ENCODE measurements around the gene SPCS1.
"Not testable (repeated sequence)": the region's sequence is repeated elsewhere in the genome, so short reads cannot be mapped to it uniquely, and the experiment has no call there.

SPCS1 gene

DNA sequence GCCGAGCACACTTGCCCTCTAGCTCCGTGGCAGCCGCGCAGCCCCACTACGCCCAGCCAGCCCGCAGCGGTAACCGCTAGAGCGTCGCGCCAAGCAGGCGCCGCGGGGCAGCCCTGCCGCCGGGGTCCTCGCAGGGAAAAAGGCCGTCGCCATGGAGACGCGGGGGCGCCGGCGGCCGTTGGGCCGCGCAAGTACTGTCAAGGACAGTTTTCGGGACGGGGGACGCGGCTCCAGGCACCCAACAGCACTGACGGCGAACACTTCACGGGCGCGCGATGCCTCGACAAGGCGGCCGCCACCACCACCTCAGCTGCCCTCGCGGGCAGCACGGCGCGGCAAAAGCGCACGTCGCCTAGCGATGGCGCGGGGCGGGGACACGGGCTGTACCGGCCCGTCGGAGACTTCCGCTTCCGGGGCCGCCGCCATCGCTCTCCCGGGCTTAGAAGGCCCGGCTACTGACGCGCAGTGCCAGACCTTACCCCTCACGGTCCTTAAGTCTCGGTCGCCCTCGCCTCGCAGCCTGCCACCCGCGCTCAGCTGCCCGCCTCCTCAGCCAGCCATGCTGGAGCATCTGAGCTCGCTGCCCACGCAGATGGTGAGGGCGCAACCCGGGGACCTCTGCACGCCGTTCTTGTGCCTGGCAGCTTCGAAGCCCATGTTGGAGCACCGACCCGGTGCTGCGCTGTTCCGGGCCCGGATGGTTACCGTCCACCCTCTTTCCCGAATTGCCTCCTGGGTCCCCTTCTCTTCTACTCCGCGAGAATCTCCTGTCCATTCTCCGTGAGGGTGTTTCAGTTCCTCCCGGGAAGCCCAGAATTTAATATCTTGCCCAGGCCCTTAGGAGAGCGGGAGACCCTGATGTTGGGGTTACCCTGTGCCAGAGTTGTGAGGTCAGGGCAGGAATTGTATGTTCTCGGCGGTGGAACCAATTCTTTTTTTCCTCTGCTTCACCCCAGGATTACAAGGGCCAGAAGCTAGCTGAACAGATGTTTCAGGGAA lies at the start of gene SPCS1, which contains the start of gene GLT8D1:
SPCS1 (plus strand) TSS at position 419 of the 999 bp plus-strand sequence; CDS start at position 560, 141 bp downstream.
GLT8D1 (minus strand) TSS at position 104 of the 999 bp plus-strand sequence. CDS start 5,331 bp downstream, outside the sequence.
- H3K4me3 ChIP-seq (ENCODE audit: low read depth, low read length): peak within 1 kb of the TSS; percentile 90

DNA sequence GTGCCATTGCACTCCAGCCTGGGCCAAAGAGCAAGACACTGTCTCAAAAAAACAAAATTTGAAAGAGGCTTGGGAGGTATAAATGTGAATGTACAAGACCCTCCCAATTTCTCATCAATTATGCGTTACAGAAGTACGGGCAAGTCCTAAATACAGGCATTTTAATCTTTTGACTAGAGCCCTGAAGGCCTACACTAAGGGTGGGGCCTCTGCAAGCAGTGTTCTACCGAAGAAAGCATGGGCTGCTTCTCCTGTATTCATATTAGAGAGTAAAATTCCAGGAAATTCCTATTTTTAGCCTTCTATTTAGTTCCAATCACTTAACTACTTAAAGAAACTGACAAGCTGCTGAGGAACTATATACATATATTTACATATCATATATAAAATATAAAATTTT lies 45.9 kb upstream of the SPCS1 start:
- H3K4me3 ChIP-seq (ENCODE audit: low read depth, low read length): no peak overlapping the region

DNA sequence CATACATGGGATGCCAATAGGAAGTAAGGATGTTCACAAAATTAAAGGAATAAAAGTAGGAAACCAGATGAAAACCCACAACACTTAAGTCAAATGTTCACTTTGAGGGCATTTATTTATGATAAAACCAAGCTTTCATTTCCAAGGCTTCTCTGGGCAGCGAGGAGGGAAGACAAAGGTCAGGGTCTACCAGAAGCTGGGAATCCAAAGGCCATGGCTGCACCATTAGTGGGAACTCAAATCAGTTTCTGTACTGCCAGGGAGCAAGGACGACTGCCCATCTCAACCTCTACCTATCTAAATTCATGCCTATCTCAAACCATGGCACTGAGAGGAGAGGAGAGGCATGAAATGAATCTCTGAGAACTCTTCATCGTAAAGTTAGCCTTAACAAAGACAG lies 42.8 kb upstream of the SPCS1 start:
- no peak overlapping the region for H3K4me3 ChIP-seq (ENCODE audit: low read depth, low read length)

DNA sequence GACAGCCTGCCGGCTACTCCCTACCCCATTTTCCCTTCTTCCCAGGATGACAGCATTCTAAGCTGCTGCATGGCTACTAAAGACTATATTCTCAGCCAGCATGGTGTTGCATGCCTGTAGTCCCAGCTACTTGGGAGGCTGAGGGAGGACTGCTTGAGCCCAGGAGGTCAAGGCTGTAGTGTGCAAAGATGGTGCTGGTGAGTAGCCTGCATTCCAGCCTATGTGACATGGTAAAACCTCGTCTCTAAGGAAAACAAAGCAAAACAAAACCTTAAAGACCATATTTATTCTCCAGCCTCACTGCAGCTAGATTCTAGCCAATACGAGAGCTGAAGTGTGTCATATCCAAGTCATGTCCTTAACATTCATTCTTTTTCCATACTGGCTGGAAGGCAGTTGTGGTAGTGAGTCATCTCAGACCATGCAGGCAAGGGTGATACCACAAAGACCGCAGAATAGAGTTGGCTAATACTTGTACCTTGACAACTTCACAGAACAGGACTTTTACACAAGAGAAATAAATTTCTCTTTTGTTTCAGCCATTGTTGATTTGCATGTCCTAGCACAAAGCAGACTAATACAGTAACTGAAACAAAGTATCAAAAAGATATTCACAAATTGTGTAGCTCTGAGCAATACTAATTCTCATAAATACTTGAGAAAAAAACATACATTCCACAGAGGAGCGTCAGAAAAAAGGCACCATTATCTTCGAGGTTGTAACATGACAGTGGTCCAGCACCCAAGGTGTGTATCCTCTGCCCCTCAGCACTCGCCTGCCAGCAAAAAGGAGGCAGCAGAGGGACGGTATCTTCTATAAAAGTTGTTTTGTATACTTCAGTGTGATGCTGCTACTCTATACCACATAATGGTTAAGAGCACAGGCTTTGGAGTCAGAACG lies 35.0 kb upstream of the SPCS1 start:
- H3K4me3 ChIP-seq (ENCODE audit: low read depth, low read length): no peak overlapping the region

DNA sequence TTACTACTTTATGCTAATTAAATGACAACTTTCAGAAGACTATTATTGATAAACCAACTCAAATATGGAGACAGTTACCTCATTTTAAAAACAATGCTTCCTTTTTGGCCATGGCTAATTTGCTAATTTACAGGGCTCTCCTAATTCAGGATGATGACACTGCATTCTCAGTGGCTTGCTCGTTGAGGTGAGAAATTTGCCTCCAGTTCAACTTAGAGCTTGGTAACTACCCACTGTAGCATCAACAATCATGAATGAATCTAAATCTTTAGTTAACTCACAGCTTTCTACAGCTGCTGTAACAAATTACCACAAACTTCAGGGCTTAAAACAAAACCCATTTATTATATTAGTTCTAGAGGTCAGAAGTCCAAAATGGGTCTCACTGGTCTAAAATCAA lies 34.2 kb upstream of the SPCS1 start:
- no peak overlapping the region for H3K4me3 ChIP-seq (ENCODE audit: low read depth, low read length)

DNA sequence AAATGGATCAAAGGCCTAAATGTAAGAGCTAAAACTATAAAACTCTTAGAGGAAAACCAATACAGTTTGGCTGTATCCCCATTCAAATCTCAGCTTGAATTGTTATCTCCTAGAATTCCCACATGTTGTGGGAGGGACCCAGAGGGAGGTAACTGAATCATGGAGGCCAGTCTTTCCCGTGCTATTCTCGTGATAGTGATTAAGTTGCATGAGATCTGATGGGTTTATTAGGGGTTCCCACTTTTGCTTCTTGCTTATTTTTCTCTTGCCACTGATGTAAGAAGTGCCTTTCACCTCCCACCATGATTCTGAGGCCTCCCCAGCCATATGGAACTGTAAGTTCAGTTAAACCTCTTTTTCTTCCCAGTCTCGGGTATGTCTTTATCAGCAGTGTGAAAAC lies 29.7 kb upstream of the SPCS1 start:
- H3K4me3 ChIP-seq (ENCODE audit: low read depth, low read length): not testable (repeated sequence)

DNA sequence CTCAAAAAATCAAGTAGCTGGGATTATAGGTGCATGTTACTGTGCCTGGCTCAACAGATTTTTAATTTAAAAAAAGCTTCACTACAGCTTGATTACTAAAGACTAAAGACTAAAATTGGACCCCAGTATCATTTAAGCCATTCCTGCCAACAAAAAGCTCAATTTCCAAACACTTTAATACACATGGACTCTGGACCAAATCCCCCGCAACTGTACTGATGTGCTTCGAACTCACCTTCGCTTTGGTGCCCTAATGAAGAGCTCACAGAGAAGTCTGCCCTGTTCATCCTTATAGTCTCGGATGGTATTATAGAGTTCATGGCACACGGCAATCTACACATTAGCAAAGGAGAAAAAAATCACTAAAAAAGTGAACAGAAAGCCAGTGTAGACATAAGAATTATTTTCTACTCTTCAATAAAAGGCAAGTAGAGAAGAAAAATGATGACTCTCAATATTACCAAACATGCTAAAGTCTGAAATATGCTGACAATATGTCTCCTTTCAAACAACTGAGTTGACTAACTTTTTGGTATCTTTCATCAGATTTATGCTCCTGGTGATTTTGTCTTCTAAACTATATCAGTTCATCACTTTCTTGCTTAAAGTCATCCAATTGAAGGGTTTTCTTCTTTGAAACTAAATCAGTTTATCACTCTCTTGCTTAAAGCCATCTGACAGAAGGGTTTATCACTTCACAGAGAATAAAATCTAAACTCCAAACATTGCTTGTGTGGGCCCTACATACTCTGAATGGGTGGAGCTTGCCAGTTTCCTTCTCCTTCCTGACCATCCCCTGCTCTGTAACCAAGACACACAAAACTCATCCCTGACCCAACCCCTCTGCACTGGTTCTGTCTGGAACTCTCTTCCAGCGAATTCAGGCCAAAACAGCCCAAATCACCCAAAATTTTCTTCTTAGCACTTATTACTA lies 27.4 kb upstream of the SPCS1 start:
- H3K4me3 ChIP-seq (ENCODE audit: low read depth, low read length): no peak overlapping the region

DNA sequence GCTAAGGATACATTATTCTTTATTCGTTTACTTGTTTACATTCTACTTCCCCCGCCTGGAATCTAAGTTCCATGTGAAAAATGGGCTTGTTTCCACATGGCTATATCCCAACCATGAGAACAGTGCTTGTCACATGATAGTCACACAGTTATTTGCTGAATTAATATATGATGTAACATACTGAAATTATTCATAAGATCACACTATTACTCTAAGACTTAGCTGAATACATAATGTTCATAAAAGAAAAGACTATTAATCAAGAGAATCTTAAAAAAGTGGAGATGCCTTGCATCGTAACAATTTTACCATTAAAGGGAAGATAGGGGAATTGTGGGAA lies 26.7 kb upstream of the SPCS1 start:
- H3K4me3 ChIP-seq (ENCODE audit: low read depth, low read length): no peak overlapping the region

DNA sequence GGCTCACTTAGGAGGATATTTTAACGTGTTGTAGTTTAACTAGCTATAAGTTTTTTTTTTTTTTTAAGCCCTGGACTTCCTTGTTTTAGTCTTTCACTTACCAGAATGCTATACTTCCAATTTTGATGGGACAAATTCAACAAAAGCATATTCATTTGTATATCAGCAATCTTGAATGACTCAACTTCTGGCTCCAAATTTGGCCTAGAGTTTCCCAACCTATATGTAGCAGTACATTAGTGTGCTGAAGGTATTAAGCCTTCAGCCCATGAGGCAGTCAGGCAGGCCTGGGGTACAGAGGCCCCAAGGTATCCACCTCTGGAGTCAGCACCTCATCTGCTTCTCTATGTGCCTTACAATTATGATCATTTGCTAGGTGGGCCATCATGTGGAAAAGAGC lies 26.1 kb upstream of the SPCS1 start:
- H3K4me3 ChIP-seq (ENCODE audit: low read depth, low read length): no peak overlapping the region

DNA sequence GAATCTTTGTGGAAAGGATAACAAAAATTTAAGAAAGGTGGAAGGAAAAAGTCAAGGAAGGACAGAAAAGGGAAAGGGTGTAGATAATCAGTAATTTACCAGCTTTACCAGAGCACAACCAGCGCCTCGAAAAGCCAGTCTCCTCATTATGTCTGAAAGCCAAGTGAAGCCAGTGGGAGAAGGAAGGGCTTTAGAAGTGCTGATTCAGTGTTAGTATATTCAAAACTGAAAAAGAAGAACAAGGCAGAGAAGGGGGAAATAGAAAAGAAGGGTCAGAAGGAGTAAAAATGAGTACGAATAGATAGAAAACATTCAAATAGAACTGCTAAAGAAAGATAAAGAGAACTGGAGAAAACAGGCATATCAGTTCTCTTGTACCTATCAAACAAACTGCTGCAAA lies 24.3 kb upstream of the SPCS1 start:
- no peak overlapping the region for H3K4me3 ChIP-seq (ENCODE audit: low read depth, low read length)

DNA sequence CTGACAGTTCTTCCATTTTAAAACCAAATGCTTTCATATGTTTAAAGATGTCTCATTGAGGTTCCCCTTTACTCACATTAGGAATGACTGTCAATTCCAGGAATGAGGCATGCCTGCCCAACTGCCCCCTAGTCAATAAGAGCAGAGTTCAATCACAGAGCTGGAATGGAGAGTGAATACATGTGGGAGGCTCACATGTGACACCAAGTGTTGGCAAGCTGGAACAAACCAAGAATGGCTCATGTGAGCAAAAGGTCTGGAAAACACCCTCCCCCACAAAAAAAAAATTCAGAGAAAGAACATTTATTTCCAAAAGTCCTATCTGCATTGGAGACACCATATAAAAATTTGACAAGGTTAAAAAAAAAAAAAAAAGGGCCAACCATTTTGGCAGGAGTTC lies 23.9 kb upstream of the SPCS1 start:
- no peak overlapping the region for H3K4me3 ChIP-seq (ENCODE audit: low read depth, low read length)

DNA sequence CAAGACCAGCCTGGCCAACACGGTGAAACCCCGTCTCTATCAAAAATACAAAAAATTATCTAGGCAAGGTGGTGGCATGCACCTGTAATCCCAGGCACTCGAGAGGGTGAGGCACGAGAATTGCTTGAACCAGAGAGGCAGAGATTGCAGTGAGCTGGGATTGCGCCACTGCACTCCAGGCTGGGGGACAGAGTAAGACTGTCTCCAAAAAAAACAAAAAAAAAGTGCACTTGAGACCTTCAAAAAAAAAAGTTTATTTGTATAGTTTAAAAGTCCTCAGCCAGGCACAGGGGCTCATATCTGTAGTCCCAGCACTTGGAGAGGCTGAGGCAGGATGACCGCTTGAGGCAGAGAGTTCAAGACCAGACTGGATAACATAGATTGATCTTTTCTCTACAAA lies 22.3 kb upstream of the SPCS1 start:
- no peak overlapping the region for H3K4me3 ChIP-seq (ENCODE audit: low read depth, low read length)

DNA sequence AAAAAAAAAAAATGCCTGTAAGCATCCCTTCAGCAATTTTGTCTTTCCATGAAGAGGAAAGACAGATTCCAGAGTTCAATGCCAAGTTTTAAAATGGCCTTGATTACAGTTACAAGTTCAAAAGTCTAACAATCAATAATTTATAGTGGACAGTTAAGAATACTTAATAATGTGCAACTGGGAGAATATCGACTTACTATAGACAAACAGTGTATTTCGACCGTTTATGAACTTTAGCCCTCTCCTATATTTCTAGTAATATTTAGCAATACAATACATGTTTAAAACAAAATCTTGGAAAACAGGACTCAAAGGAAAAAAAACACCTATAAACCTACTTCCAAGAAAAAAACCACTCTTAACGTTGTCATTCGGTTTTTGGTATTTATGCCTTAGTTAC lies 21.7 kb upstream of the SPCS1 start:
- no peak overlapping the region for H3K4me3 ChIP-seq (ENCODE audit: low read depth, low read length)

DNA sequence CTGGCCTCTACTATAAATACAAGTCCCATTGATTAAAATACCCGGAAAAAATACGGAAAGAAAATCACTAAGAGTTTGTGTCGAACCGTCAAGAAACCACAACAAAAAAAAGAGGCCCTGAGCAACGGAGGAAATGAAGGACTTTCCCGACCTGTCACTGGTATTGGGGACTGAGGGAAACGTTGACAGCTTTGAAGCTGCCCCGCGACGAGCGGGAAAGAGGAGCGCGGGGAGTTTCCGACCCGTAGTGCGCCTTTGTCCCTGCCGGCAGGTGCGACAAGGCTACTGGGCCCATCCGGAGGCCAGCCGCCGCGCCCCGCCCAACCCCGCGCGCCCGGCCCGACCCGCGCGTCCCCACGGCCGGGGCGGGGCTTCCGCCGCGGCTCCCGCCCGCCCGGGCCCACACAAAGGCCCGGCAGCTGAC lies 20.6 kb upstream of the SPCS1 start:
- peak overlapping the region; percentile 100 for H3K4me3 ChIP-seq (ENCODE audit: low read depth, low read length)

DNA sequence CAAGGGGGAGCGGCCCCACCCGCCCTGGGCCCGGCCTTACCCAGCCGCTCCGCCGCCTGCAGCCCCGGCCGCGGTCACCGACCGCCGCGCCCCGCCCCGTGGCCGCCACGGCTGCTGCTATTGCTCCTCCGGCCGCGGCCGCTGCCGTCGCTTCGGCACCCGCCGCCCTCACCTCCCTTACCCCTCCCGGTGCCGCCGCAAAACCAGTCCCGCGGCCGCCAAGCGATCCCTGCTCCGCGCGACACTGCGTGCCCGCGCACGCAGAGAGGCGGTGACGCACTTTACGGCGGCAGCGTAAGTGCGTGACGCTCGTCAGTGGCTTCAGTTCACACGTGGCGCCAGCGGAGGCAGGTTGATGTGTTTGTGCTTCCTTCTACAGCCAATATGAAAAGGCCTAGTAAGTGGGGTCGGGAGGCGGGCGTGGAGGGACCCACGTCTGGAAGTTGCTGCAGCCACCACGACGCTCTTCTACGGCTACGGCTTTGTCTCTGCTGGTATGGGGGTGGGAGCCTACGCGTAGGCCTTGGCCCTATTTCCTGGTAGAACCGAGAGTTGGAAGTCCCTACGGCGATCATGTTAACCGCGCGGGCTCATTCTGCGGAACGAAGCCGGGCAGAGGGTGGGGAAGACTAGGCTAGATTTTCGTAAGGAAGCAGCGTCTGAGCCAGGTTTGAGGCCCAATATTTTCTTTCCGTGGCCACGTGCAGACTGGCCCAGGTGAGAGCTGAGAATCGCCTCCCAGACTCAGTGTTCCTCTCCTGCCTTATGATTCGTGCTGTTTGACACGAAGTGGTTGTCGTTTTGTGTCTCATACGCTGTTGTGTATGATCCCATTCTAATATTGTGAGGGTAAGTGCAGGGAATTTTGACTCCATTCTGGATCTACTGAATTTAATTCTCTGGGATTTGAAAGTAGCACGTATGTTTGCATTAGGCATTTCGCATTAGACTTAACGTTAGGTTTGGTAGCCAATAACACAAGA lies 19.9 kb upstream of the SPCS1 start, which contains the start of the genes GNL3 and PBRM1:
GNL3 (plus strand) TSS at position 324 of the 983 bp plus-strand sequence; CDS start at position 385, 61 bp downstream.
PBRM1 (minus strand) TSS at position 205 of the 983 bp plus-strand sequence.
- H3K4me3 ChIP-seq (ENCODE audit: low read depth, low read length): peak within 1 kb of the TSS; percentile 100

DNA sequence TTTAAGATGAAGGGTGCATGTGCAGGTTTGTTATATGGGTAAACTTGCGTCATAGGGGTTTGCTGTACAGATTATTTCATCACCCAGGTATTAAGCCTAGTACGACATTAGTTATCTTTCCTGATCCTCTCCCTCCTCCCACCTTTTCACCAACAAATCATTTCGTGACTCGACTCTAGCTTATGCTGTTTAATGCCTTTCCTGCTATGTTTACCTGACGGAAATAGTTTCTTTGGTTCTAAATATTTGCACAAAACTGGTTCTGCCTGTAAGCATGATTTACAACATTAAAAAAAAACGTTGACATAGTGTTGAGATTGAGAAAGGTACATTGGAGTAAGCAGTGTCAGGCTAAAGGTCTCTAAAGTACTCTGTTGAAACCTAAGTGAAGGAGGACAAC lies 17.6 kb upstream of the SPCS1 start:
- no peak overlapping the region for H3K4me3 ChIP-seq (ENCODE audit: low read depth, low read length)

DNA sequence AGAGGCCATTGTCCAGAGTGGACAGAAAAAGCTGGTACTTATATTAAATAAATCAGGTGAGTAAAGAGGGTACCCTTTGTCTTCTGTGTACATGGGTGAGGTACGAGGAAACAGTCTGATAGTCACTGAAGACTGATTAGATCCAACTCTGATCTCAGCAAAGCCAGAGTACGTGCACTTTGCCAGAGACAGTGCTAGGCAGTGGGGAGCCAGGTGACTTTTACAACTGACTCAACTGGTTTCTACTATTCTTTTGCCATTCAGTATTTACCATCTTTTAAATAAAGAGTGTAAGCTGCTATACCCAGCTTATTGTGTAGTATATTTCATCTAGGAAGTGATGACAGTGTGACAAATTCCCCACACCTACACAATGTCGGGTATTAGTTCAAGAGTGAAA lies 16.8 kb upstream of the SPCS1 start:
- H3K4me3 ChIP-seq (ENCODE audit: low read depth, low read length): no peak overlapping the region

DNA sequence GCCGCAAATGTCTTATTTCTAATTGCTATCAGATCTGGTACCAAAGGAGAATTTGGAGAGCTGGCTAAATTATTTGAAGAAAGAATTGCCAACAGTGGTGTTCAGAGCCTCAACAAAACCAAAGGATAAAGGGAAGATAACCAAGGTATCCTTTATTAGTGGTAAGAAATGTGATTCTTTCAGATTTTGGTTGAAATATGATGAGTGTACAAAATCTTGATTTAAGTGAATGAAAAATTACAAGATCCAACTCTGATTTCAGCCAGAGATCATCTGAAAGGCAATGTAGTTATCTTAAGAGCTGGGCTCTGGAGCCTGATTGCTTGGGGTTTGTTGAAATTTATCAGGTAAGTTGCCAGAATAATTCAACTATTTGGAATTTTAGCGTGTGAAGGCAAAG lies 15.3 kb upstream of the SPCS1 start:
- no peak overlapping the region for H3K4me3 ChIP-seq (ENCODE audit: low read depth, low read length)

DNA sequence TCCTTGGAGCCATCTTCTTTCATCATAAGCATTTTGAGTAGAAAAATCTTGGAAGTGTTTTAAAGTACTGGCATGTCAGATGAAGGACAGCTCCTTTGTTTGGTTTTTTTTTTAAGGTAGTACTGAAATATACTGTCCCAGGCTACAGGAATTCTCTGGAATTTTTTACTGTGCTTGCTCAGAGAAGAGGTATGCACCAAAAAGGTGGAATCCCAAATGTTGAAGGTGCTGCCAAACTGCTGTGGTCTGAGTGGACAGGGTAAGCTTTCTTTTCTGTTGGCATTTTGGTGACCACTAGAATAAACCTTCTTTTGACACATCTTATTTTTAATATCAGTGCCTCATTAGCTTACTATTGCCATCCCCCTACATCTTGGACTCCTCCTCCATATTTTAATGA lies 12.8 kb upstream of the SPCS1 start:
- H3K4me3 ChIP-seq (ENCODE audit: low read depth, low read length): no peak overlapping the region

All from iPS-11a (cell line).